Measurements from ENCODE around the gene EDN2.

DNA sequence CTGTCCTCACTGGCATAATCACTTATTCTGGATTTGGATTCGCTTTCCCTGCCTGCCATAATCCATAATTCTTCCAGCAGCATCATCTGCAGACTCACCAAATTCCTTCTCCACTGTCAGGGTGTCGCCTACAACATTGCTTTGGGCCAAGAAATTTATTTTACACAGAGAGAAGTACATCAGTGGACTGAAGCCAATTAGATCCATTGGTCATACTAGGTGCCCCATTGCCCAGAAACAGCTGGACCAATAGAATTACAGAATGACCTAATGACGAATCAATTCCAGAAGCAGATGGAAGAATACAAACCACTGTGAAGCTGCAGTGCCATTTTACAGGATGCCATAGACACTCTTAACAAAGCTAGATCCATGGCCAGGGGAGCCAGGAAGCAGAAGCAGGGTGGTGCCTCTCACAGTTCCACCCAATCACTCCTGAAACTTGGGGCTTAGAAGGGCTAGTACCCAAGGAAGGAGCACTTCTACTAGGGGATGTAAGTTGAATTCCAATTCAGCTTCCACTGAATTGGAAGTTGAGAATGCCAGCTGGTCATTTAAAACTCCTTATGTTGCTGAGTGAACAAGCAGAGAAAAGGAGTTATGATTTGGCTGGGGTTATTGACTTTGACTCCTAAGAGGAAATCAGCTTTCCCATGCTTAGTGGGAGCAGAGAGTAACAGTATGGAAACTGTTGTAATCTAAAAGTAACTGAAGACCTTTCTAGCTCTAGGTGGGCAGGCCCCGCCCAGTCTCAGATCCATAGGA, 44.0 kb downstream of the EDN2 start:
- TF ChIP-seq, protein P1, sequence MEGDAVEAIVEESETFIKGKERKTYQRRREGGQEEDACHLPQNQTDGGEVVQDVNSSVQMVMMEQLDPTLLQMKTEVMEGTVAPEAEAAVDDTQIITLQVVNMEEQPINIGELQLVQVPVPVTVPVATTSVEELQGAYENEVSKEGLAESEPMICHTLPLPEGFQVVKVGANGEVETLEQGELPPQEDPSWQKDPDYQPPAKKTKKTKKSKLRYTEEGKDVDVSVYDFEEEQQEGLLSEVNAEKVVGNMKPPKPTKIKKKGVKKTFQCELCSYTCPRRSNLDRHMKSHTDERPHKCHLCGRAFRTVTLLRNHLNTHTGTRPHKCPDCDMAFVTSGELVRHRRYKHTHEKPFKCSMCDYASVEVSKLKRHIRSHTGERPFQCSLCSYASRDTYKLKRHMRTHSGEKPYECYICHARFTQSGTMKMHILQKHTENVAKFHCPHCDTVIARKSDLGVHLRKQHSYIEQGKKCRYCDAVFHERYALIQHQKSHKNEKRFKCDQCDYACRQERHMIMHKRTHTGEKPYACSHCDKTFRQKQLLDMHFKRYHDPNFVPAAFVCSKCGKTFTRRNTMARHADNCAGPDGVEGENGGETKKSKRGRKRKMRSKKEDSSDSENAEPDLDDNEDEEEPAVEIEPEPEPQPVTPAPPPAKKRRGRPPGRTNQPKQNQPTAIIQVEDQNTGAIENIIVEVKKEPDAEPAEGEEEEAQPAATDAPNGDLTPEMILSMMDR (IDR thresholded peaks at IDR 0.05), result no peak
- no peak for TF ChIP-seq POLR2A (IDR thresholded peaks at IDR 0.05)
